GM19240 (cell line): Measurements from ENCODE around the gene PAPOLB.
A peak's percentile ranks its signal among the peaks of the same experiment; 100 is the strongest.
"Not testable (repeated sequence)": the region's sequence is repeated elsewhere in the genome, so short reads cannot be mapped to it uniquely, and the experiment has no call there.

Experiments used
- DNase-seq: peaks from one replicate; pipeline ENCODE4 v3.0.0; 2011; ENCODE audit warnings: low spot score; ENCODE audit not compliant: insufficient read length

PAPOLB gene

DNA sequence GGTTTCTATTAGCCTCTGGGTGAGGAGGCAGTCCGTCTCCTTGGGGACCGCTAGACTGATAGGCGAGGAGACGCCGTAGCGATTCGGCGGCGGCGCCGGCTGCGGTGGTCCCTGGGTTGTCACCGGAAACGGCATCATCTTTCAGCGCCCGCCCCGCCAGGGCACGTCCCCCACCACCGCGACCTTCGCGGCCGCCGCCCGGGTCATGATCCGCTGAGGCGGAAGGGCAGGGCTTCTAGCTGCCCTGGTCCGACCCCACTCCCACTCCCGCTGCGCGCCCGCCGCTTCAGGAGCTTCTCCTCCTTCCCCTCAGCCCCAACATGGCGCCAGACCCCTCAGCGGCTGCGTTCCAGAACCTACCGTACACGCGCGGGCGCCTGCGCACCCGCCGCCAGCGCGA is at the start of gene PAPOLB:
PAPOLB (minus strand) TSS at position 358 of the 400 bp plus-strand sequence; CDS start at position 138, 220 bp downstream.
- DNase-seq = no peak

DNA sequence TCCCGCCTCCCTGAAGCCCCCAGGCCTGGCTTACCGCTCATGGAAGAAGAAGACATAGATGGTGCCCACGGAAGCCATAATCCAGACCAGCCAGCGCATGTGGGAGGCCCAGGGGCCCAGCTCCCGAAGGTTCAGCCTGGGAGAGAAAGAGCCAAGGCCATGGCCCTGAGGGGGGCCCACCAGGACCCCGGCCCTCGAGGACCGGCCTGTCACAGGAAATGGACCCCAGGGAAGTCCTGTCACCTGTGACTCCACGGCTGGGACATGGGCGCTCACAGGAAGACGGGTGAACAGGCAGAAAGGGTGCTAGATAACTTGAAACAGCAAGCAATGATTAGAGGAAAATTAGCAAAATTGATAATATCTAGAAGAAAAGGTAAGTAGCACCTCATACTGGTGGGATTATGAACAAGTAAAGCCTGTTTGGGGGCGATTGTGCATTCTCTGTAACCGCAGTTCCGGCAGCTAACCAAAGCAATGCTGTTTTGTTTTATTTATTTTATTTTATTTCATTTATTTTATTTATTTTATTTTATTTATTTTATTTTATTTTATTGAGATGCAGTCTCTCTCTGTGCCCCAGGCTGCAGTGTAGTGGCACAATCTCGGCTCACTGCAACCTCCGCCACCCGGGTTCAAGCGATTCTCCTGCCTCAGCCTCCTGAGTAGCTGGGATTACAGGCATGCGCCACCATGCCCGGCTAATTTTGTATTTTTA is 49.4 kb upstream of the PAPOLB start:
- DNase-seq = no peak

GRCh38 chr7:4906682-4907081 is 44.9 kb upstream of the PAPOLB start:
- DNase-seq = no peak

- no peak for DNase-seq
These were observed 43.3 kb upstream of the PAPOLB start for GRCh38 chr7:4905171-4905570.

DNA sequence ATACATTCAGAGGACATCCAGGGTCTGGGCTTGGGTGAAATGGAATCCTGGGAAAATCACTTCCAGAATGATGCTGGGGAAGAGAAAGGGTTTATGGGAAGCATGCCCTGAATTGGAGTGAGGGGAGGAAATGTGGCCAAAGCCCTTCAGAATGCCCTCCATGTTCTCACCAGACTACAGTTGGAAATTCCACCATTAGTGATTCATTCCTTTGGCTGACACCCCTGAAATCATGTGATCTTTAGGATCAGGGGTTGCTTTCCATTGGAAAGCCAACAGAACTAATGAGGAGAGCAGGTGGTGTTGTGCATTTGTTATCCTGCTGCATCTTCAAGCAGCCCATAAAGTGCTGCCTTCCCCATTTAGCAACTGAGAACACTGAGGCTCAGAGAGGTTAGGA is 42.5 kb upstream of the PAPOLB start:
- DNase-seq = no peak

- no peak for DNase-seq
These were observed 33.9 kb upstream of the PAPOLB start for GRCh38 chr7:4895766-4896165.

- DNase-seq = no peak
These were observed 32.7 kb upstream of the PAPOLB start for GRCh38 chr7:4894482-4894881.

DNA sequence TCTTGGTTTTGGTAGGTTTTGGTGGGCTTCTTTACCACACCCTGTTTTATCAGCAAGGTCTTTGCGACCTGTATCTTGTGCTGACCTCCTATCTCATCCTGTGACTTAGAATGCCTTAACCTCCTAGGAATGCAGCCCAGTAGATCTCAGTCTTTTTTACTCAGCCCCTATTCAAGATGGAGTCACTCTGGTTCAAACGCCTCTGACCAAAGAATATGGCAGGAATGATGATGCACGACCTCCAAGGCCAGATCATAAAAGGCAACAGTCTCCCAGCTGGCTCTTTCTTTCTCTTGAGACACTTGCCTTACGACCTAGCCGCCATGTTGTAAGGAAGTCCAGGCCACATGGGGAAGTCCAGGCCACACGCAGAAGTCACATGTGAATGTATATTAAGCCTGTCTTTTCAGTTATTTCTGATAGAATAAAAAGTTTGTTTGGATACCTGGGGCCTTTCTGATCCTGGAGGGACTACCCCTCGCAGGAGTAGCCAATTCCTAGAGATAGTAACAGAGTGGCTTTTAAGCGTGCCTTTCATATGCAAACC is 32.2 kb upstream of the PAPOLB start:
- DNase-seq = no peak

- not testable (repeated sequence) for DNase-seq
These were observed 31.4 kb upstream of the PAPOLB start for GRCh38 chr7:4893188-4893587.

DNA sequence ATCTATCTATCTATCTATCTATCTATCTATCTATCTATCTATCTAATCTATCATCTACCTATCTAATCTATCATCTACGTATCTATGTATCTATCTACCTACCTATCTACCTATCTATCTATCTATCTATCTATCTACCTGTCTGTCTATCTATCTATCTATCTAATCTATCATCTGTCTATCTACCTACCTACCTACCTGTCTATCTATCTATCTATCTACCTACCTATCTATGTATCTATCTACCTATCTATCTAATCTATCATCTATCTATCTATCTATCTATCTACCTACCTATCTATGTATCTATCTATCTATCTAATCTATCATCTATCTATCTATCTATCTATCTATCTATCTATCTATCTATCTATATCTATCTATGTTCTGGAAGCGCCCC is 29.7 kb upstream of the PAPOLB start:
- not testable (repeated sequence) for DNase-seq

- no peak for DNase-seq
These were observed 27.9 kb upstream of the PAPOLB start for GRCh38 chr7:4889682-4890081.

GRCh38 chr7:4888161-4888560 is 26.3 kb upstream of the PAPOLB start:
- DNase-seq = no peak

DNA sequence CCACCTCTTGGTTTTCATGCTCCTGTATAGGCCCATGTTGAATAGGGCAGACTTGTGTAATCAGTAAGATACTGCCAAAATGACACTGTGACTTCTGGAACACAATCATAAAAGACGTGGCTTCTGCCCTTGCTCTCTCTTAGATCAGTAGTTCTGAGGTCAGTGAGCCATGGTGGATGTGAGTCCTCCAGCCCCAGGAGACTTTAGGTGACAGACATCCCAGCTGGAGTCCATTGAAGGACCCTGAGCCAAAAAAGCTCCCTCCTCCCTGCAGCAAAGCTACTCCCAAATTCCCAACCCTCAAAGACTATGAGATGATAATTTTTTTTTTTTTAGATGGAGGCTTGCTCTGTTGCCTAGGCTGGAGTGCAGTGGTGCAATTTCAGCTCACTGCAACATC is 24.8 kb upstream of the PAPOLB start:
- no peak for DNase-seq

- no peak for DNase-seq
These were observed 23.5 kb upstream of the PAPOLB start for GRCh38 chr7:4885317-4885807.

GRCh38 chr7:4884164-4884563 is 22.3 kb upstream of the PAPOLB start:
- DNase-seq = no peak

GRCh38 chr7:4883372-4884144 is 21.7 kb upstream of the PAPOLB start, which contains the start of gene RADIL:
Gene RADIL, minus strand, starts transcription at chr7:4883716. Its CDS starts 5,577 bp downstream, at chr7:4878139.
- peak; percentile 65 for DNase-seq

GRCh38 chr7:4883033-4883371 is 21.2 kb upstream of the PAPOLB start:
- DNase-seq = no peak

- DNase-seq = no peak
These were observed 20.6 kb upstream of the PAPOLB start for GRCh38 chr7:4882169-4883032.

DNA sequence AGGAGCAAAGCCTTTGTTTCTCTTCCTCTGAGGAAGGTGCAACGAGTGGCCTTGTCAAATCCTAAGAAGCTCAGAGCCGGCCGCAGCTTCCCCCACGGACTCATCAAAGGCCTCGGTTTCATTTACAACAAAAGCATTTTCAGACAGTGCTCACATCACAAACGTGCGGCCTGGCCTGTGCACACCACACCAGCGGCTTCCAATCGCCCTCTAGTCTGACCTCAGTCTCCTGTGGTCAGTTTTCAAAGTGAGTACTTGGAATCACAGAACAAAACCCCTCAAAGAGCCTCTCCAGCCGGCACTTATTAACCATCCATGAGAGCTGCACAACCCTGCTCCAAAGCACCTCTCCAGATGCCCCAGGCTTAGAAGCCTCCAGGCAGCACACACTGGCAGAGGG is 18.4 kb upstream of the PAPOLB start:
- no peak for DNase-seq

- no peak for DNase-seq
These were observed 17.7 kb upstream of the PAPOLB start for GRCh38 chr7:4879396-4880081.
